Heart left ventricle (tissue), 16 donors: ENCODE measurements around the gene RAB6A. TPM values are rescaled to one million over a fixed set of nuclear protein-coding genes. Genes with fewer than 3 reads are reported as not detected.

Experiments
- ATAC-seq, 4 donors: fragments of 200-7000 bp; cut with Tn5 transposase; one replicate each; pipeline ENCODE4 v1.9.1; 2020 to 2022; ENCODE audit warnings: moderate library complexity in 4 of 4, mild to moderate bottlenecking in 3 of 4, moderate number of reproducible peaks in 1 of 4
- DNase-seq, 5 donors: peaks; one replicate each; pipeline ENCODE4 v3.0.0-alpha.2; 2020
- H3K27ac ChIP-seq, 12 donors: fragments of 200-600 bp; sonication (generic) in 4 of 12; one replicate each; pipeline versions ENCODE4 v1.5.0 to v1.8.0; 2016 to 2022; ENCODE audit warnings: mild to moderate bottlenecking in 2 of 12
- H3K27me3 ChIP-seq, 9 donors: fragments of 200-600 bp; sonication (generic) in 2 of 9; one replicate each; pipeline versions ENCODE4 v1.5.1 to v1.8.0; 2016 to 2022; ENCODE audit warnings: mild to moderate bottlenecking in 3 of 9
- H3K36me3 ChIP-seq, 9 donors: fragments of 200-600 bp; sonication (generic) in 2 of 9; one replicate each; pipeline versions ENCODE4 v1.5.0 to v1.8.0; 2018 to 2022; ENCODE audit warnings: mild to moderate bottlenecking in 2 of 9
- H3K4me1 ChIP-seq, 12 donors: fragments of 200-600 bp; sonication (generic) in 4 of 12; one replicate each; pipeline versions ENCODE4 v1.5.0 to v1.8.0; 2016 to 2022; ENCODE audit warnings: mild to moderate bottlenecking in 3 of 12
- H3K4me3 ChIP-seq, 12 donors: fragments of 200-600 bp; sonication (generic) in 4 of 12; one replicate each; pipeline versions ENCODE4 v1.5.0 to v1.8.0; 2017 to 2022; ENCODE audit warnings: mild to moderate bottlenecking in 9 of 12, moderate library complexity in 4 of 12
- H3K9me3 ChIP-seq, 12 donors: fragments of 200-600 bp; sonication (generic) in 4 of 12; one replicate each; pipeline versions ENCODE4 v1.5.0 to v1.8.0; 2016 to 2022; ENCODE audit warnings: mild to moderate bottlenecking in 1 of 12
- POLR2A ChIP-seq, 2 donors: fragments of 450-650 bp; IDR thresholded peaks; one replicate each; pipeline ENCODE4 v1.6.1; 2017; ENCODE audit warnings: antibody characterized with exemption in 2 of 2, mild to moderate bottlenecking in 2 of 2, moderate library complexity in 2 of 2
- WGBS, 4 donors: extraction: QIAGEN DNeasy Blood & Tissue Kit in 2 of 4; methylation state at CpG; one replicate each; pipeline versions ENCODE4 v1.1.5 to v1.1.7; 2013 to 2018; 5-methylcytosine and 5-hydroxymethylcytosine counted together
- intact Hi-C, 10 donors: fragments of 100-400 bp; cut with DNase I; formaldehyde crosslinking; loops; one replicate each; pipeline versions ENCODE4 v1.11.1 to v1.14.2; 2022
- polyA plus RNA-seq, 2 donors: library from polyadenylated mRNA; stranded (reverse); fragments of 200-250 nt; gene quantifications; one replicate each; pipeline ENCODE4 v1.2.3, GENCODE V29; 2013
- total RNA-seq, 9 donors: library from RNA; depleted of rRNA in 2 of 9; stranded (reverse); fragments of >200 nt in 2 of 9; fragmentation: NEBNext Ultra II Directional in 3 of 9; extraction: Animal tissue kit (Norgen Biotek cat#: 25700) in 3 of 9; gene quantifications; one replicate each; pipeline versions ENCODE4 v1.1.0 to v1.2.4, GENCODE V29; 2016 to 2023
- TF ChIP-seq, protein P1 (sequence below), 12 donors: fragments of 200-600 bp; sonication (generic) in 4 of 12; IDR thresholded peaks; one replicate each; pipeline versions ENCODE4 v1.5.0 to v1.8.0; 2018 to 2022; ENCODE audit warnings: antibody characterized with exemption in 12 of 12, mild to moderate bottlenecking in 5 of 12
- donor health status: ischemic (EF 13 %, LVEDD 7.1; RV severe dilation, severe dysfunction).
- donor health status: healthy with polysubstance abuse.
- donor health status: DM: no; HTN: yes; CAD: no.
- donor health status: DM: no; HTN: no; CAD: no.
- donor health status: ischemic (EF 25% LVEDD 6.9; RV normal size, moderate dysfunction).
- donor health status: ischemic (EF 25% LVEDD 5.7; RV mildly dilated, moderate dysfunction).
- donor health status: healthy.
- donor health status: DM: yes; HTN: yes; CAD: no.
- donor health status: ischemic (EF 35%, LVEDD 5.7; RV mildly dilated, moderate dysfunction).
- donor health status: nonischemic (EF 11% LVEDD 7.7; RV severe dilation, severe dysfunction).
- donor health status: DM: yes; HTN: yes; CAD: no.
- donor health status: PGD.
- donor health status: ischemic (EF 29% LVEDD 5.4; RV normal size, mild dysfunction).
- donor health status: nonischemic (EF 23%, LVEDD 6.1; RV moderate dilation, normal function).

Gene RAB6A
- total and polyA plus RNA-seq, 11 donors: 41.7 to 143 (median 117) TPM

DNA sequence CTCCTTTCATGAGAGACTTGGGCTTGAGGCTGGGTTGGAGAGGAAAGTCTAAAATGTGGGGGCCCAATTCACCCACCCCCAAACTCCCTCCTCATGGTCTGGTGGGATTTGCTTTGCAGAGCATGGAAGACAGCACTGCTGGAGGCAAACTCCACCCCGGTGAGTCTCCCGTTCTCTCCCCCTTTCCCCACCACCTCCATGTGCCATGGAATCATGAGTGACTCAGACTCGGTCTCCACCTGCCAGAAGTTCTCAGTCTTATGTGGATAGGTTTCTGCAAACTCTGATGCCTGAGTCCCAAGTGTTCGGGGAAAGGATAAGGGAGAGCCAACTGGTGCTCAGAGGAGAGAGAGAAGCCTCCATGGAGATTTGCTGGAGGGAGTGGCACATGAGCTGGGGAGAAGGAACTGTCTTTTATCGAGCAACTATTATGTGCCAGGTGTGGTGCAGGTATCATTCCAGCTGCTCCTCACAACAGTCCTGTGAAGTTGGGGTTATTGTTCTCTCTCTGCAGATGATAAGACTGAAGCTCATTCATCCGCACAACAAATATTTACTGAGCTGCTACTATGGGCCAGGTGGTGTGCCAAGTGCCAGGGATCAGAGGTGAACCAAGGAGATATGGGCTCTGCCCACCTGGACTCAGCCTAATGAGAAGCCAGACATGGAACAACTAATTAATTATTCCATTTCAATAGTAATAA is 107.9 kb downstream of the RAB6A start:
- Histone ChIP-seq H3K4me1 (peaks cover 0 to 13% (median 0%) of the 10 kb centered on the region in 12 donors), H3K36me3 (no peaks in the 10 kb centered on the region), H3K4me3 (no peak overlapping the region), H3K27me3 (no peaks in the 10 kb centered on the region), H3K27ac (no peak overlapping the region), H3K9me3 (no peaks in the 10 kb centered on the region)
- ATAC-seq (no peak), DNase-seq (no peak)
- 93 to 96% (median 95%) methylated on average over 4 to 6 of the region's 6 CpGs for WGBS, 4 donors
- TF ChIP-seq, protein P1, sequence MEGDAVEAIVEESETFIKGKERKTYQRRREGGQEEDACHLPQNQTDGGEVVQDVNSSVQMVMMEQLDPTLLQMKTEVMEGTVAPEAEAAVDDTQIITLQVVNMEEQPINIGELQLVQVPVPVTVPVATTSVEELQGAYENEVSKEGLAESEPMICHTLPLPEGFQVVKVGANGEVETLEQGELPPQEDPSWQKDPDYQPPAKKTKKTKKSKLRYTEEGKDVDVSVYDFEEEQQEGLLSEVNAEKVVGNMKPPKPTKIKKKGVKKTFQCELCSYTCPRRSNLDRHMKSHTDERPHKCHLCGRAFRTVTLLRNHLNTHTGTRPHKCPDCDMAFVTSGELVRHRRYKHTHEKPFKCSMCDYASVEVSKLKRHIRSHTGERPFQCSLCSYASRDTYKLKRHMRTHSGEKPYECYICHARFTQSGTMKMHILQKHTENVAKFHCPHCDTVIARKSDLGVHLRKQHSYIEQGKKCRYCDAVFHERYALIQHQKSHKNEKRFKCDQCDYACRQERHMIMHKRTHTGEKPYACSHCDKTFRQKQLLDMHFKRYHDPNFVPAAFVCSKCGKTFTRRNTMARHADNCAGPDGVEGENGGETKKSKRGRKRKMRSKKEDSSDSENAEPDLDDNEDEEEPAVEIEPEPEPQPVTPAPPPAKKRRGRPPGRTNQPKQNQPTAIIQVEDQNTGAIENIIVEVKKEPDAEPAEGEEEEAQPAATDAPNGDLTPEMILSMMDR (IDR thresholded peaks at IDR 0.05): no peak
- no peak for TF ChIP-seq POLR2A (IDR thresholded peaks at IDR 0.05)
- intact Hi-C loops: no loop called here

DNA sequence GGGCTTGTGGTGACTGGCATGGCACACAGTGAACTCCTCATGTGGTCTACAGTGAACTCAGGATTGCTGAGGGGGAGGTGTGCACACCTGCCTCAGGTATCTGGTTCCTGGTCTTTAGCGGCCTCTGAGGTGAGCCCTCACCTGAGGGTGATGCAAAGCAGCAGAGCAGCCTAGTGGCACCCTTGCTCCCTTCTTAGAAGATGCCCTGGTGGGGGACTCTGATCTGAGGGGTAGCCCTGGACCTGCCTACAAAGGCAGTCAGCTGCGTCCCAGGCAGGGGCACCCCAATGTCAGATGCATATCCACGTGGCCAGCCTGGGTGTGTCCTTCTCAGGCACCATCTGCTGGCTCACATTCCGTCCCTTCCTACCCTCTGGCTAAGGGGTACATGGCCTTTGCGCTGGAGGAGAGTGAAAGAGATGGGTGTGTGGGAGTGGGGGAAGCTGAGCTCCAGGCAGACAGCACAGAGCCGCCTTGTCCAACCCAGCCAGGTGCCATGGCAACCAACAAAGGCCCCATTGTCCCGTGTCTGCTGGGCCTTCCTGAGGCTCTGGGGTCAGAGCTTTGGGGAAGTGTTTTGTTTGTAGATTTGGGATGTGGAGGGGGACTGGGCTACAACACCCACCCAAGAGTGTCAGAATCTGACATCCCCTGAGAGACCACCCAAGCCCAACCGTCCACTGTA is 108.7 kb downstream of the RAB6A start:
- Histone ChIP-seq H3K27ac (no peak overlapping the region), H3K27me3 (no peaks in the 10 kb centered on the region), H3K36me3 (no peaks in the 10 kb centered on the region), H3K4me3 (no peak overlapping the region), H3K4me1 (peaks cover 0 to 18% (median 5%) of the 10 kb centered on the region in 12 donors), H3K9me3 (no peaks in the 10 kb centered on the region)
- intact Hi-C loops: no loop called here
- TF ChIP-seq POLR2A (IDR thresholded peaks at IDR 0.05): no peak
- TF ChIP-seq, protein P1 (IDR thresholded peaks at IDR 0.05): no peak
- WGBS, 4 donors: 51 to 64% (median 60%) methylated on average over 8 of the region's 8 CpGs
- ATAC-seq: peak in 2 of 4 donors; percentile 15 to 20
- DNase-seq: peak in 2 of 5 donors; percentile 37 to 49

DNA sequence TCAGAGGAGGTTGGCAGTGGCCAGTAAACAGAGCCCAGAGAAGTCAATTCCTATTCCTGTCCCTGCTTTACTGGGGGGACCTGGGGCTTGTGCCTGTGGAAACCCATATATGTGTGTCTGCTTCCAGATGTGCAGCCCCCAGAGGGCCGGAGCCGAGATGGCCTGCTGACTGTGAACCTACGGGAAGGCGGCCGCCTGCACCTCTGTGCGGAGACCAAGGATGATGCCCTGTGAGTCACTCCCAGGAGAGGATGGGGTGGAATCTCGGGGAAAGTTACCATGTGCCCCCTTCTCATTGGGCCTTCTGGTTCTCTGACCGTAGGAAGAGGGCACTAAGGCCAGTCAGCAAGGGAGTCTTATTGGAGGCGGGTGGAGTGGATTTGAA is 109.2 kb downstream of the RAB6A start:
- intact Hi-C loops: no loop called here
- no peaks in the 10 kb centered on the region for H3K27me3 ChIP-seq
- H3K27ac ChIP-seq: no peak overlapping the region
- peaks cover 0 to 22% (median 7%) of the 10 kb centered on the region in 12 donors for H3K4me1 ChIP-seq
- WGBS, 4 donors: 94 to 97% (median 96%) methylated on average over 9 of the region's 9 CpGs
- H3K36me3 ChIP-seq: no peaks in the 10 kb centered on the region
- H3K9me3 ChIP-seq: no peaks in the 10 kb centered on the region
- TF ChIP-seq POLR2A (IDR thresholded peaks at IDR 0.05): no peak
- DNase-seq: no peak
- no peak for ATAC-seq
- H3K4me3 ChIP-seq: no peak overlapping the region

DNA sequence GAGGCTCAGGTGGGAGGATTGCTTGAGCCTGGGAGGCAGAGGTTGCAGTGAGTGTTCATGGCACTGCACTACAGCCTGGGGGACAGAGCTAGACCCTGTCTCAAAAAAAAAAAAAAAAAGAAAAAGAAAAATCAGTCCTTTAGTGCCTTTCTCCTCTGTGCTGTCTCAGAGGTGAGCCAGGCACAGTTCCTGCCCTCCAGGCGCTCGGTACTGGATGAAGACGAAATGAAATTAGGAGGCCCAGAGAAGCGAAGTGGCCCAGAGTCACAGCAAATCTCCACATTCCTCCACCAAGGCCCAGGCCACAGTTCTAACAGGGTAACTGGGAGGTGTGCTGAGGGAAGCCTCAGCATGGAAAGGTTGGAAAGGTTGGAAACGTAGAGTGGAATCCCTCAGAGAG is 109.6 kb downstream of the RAB6A start:
- H3K36me3 ChIP-seq: no peaks in the 10 kb centered on the region
- H3K27ac ChIP-seq: no peak overlapping the region
- H3K9me3 ChIP-seq: no peaks in the 10 kb centered on the region
- H3K4me1 ChIP-seq: peaks cover 0 to 22% (median 7%) of the 10 kb centered on the region in 12 donors
- WGBS, 4 donors: 96 to 99% (median 97%) methylated on average over 5 of the region's 5 CpGs
- intact Hi-C loops: no loop called here
- DNase-seq (no peak), ATAC-seq (no peak)
- TF ChIP-seq POLR2A (IDR thresholded peaks at IDR 0.05): no peak
- TF ChIP-seq, protein P1 (IDR thresholded peaks at IDR 0.05): no peak
- H3K27me3 ChIP-seq: no peaks in the 10 kb centered on the region
- H3K4me3 ChIP-seq: no peak overlapping the region
